SW 1271 (cell line): ENCODE results near the gene FBXO47.

ENCODE experiments used
- DNase-seq, 2 experiments: peaks; one replicate each; lab custom pipeline; 2025; lab: John Stamatoyannopoulos, UW

Gene FBXO47, protein sequence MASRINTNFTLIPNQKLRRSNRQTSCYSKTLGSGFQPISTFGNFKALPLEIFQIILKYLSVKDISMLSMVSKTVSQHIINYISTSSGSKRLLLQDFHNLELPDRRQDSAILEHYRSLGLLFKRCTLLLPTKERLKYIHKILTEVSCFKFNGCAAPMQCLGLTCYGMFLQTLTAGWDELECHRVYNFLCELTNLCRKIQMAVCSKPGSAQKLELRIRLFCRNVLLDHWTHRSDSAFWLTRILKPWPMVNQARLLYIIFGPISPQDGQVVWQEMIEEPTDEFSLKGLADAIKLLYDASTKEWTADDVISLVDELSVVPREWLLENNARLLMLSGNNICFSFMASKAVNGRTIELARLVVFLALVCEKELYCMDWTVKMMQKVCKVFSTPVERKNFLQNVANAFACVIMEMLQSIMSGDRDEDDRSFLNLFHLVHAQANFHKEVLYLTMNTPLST

DNA sequence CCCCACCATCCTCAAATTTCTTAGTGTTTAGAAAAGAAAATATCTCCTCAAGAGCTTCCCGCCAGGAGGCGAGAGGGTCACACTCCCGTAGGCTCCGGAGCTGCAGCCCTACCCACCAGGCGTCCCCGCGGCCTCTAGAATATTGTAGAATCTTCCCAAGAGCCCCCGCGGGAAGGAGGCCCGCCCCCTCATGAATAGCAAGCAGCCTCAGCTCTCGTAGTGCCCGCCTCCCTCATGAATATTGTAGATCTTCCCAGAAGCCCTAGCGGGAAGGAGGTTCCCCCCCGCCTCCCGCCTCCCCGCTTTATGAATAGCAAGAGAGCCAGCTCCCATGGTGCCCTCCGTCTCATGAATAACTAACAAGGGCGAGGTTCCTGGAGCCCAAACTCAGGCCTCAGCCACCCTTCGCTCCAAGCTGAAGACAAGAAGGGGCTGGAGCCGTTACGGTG, at the start of gene FBXO47:
TSS of gene FBXO47 (minus strand) at position 114 of the 449 bp plus-strand sequence. CDS start 4,378 bp downstream, outside the sequence.
- DNase-seq: peak in 1 of 2 experiments; percentile 56

GRCh38 chr17:39016193-39017153, 49.3 kb upstream of the FBXO47 start:
- no peak for DNase-seq

GRCh38 chr17:39015546-39015935, 48.3 kb upstream of the FBXO47 start:
- no peak for DNase-seq

- DNase-seq: no peak
Measured at GRCh38 chr17:39014795-39015545, 47.8 kb upstream of the FBXO47 start.

GRCh38 chr17:39014044-39014794, 47.0 kb upstream of the FBXO47 start:
- DNase-seq: no peak

GRCh38 chr17:39012725-39013124, 45.5 kb upstream of the FBXO47 start:
- DNase-seq: no peak

DNA sequence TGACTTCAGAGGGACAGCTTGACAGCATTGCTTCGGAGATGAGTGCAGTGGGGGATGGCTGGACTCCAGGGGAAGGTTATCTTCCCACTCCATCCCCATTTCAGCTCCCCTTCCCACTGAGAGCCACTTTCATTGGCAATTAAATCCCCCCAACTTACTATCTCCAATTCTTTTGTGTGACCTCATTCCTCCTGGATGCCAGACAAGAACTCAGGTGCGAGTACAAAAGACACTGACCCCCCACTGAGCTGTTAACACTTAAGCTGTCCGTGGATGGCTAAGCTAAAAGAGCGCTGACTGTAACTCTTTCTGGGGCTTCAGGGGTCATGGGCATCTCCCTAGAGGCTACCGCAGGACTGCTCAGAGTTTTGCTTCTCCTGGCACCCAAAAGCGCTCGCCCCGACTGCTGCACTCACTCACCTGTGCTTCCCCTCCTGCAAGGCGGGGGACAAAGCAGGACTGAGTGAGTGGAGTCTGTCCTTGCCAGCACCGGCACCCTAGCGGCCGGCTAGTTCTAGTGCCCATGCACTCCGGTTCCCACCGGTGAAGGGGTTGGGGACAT, 44.8 kb upstream of the FBXO47 start:
- DNase-seq: no peak

DNA sequence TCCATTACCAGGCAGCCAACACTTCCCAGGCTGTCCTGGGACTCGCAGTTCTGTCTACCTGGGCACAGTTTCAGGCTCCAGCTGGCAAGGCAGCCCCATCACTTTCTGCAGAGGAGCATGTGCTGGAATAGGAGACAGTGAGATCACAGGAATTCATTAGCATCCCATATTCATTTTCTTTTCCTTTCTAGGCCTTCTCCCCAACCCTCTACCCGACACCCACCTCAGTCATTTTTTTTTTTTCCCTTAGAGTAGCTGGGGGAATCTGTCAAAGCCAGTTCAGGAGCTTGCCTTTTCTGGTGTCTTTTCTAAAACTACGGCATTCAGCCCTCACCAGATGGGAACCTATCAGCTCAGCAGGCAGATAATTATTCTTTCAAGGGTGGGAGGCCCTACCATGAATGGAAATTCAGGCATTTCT, 42.4 kb upstream of the FBXO47 start:
- no peak for DNase-seq

DNA sequence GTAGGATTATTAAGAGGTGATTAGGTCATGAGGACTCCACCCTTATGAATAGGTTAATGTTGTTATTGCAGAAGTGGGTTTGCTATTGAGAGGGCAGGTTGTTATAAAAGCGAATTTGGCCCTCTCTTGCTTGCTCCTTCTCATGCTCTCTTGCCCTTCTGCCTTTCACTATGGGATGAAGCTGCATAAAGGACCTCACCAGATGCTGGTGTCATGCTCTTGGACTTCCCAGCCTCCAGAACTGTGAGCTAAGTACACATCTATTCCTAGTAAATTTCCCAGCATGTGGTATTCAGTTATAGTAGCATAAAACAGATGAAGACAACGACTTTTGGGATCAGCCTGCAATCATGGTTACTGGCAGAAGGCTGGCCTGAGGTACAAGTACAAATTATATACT, 41.4 kb upstream of the FBXO47 start:
- DNase-seq: no peak

DNA sequence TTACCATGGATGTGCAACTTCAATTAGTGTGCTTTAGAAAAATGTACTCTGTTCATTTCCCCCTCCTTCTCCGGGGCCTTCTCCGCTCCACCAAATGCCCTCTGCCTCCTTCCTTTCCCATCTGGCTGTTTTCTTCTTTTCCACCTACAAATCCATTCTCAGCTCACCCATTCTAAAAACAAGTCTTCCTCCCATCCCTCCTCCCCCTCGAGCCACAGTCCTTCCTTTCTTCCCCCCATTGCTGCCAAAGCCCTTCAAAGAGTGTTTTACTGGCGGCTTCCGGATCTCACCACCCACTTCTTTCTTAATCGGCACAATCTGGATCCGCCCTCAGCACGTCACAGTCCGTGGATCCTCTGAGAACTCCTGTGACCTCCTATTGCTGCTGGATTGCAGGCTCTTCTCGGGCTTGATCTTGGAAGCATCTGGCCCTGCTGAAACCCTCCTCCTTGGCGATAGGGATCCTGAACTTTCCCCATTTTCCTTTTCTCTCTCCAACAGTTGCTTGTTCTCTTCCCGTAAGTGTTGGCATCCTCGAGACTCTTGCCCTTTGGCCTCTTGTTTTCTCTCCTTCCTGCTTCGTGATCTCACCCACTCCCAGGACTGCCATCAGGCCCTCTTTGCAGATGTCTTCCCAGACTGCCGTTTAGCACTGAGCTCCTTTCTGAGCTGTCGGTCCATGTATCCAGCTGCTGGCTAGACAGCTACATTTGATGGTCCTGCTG, 36.0 kb upstream of the FBXO47 start:
- no peak for DNase-seq

GRCh38 chr17:39001703-39002637, 34.8 kb upstream of the FBXO47 start:
- no peak for DNase-seq

- DNase-seq: no peak
Measured at GRCh38 chr17:39000021-39000601, 32.9 kb upstream of the FBXO47 start.

DNA sequence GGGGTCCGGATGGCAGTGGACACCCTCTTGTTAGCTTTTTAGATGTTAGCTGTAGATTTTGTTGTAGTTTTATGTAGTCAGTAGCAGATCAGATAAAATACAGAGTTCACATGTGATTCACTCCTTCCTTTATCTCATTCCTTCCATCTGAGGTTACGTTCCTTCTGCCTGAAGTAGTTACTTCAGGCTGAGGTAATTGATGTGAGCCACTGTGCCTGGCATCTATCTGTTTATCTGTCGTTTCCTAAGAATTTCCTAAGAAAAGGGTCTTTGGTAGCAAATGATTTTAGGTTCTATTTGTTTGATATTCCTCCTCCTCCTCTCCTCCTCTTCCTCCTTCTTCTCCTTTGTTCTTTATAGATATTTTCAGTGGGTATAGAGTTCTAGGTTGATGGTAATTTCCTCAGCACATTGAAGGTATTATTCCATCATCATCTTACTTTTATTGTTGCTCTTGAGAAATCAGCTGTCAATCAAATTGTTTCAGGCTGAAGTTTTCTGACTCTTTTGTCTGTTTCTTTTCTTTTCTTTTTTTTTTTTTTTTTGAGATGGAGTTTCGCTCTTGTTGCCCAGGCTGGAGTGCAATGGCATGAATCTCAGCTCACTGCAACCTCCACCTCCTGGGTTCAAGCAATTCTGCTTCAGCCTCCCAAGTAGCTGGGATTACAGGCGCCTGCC, 29.6 kb upstream of the FBXO47 start:
- no peak for DNase-seq

DNA sequence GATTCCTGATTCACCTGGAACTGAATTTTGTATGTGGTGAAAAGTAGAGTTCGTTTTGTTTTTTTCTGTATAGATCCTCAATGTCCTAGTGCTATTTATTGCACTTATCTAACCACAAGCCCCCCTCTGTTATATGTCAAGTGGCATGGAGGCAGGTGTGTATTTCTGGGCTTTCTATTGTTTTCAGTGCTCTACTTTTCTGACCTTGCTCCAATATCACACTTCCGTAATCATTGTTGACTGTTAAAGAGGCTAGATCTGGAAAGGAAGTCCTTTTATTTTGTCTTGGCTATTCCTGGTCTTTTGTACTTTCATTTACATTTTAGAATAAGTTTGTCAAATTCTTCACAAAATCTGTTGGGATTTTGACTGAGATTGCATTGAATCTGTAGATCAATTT, 26.8 kb upstream of the FBXO47 start:
- DNase-seq: no peak

GRCh38 chr17:38984666-38985065, 17.5 kb upstream of the FBXO47 start:
- DNase-seq: no peak

DNA sequence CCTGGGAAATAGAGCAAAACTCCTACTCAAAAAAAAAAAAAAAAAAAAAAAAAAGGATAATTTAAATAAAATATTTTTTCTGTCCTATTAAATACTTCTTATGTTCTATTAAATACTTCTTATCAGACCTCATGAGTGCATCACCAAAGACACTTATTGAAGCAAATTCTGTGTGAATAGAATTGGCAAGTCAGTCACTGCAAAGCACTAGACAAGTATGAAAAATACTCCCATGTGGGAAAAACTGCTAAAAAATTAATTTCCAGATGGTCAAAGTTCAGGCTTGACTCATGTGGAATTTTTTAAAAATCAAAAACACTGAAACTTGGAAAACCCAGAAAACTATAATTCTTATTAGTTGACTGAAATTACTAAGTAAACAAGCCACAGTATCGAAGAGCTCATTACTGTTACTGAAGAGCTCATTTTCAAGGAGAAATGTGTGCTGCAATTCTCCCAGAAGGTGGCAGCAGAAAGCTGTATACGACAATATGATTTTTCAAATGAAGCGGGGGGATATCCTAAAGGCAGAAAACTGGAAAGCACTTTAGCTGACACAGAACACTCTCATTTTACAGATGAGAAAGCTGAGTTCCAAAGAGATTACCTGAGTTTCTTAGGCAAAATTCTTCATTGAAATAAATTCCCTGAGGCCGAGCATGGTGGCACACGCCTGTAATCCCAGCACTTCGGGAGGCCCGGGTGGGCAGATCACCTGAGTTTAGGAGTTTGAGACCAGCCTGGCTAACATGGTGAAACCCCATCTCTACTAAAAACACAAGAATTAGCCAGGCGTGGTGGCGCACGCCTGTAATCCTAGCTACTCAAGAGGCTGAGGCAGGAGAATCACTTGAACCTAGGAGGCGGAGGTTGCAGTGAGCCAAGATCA, 15.9 kb upstream of the FBXO47 start:
- peak; percentile 20 to 59 for DNase-seq

DNA sequence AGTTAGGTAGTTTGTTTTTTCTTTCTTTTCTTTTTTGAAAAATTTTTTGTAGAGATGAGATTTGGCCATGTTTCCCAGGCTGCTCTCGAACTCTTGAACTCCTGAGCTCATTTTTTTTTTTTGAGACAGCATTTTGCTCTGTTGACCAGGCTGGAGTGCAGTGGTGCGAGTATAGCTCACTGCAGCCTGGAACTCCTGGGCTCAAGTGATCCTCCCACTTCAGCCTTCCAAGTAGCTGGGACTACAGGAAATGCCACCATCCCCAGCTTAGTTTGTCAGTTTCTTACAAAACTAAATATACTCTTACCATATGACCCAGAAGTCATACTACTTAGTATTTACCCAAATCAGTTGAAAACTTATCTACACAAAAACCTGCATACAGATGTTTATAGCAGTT, 14.4 kb upstream of the FBXO47 start:
- no peak for DNase-seq
